ENCODE results near the gene CDH20.

CDH20 gene

DNA sequence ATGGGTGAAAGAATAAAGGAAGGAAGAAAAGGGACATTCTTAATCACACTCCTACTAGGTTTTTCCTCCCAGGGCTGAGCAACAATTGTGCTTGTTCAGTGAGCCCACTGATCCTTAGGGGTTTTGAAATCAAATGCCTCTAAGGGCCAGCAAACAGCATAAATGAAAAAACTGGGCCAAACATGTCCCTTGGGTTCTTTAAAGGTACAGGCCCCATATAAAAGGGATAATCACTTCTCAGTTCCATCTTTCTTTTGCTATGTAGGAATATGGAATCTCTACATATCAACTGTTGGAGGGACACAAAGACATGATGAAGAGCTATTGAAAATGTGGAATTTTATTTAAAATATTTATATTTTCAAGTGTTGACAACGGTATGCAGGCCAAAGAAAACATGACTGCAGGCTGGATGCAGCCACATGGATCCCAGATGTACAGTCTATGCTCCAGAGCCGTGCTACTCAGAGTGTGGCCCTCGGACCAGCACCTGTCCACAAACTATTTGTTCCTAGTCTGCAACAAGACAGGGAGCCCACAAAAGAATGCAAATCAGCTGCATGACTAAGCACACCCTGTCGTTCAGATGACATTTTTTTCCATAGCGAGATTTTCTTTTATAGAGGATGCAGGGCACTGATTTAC lies 110.0 kb downstream of the CDH20 start:
- DNase-seq (ENCODE audit: low read depth): no peak
- no peak overlapping the region for H3K4me3 ChIP-seq (ENCODE audit: low read depth, low read length)
- TF ChIP-seq, protein P1, sequence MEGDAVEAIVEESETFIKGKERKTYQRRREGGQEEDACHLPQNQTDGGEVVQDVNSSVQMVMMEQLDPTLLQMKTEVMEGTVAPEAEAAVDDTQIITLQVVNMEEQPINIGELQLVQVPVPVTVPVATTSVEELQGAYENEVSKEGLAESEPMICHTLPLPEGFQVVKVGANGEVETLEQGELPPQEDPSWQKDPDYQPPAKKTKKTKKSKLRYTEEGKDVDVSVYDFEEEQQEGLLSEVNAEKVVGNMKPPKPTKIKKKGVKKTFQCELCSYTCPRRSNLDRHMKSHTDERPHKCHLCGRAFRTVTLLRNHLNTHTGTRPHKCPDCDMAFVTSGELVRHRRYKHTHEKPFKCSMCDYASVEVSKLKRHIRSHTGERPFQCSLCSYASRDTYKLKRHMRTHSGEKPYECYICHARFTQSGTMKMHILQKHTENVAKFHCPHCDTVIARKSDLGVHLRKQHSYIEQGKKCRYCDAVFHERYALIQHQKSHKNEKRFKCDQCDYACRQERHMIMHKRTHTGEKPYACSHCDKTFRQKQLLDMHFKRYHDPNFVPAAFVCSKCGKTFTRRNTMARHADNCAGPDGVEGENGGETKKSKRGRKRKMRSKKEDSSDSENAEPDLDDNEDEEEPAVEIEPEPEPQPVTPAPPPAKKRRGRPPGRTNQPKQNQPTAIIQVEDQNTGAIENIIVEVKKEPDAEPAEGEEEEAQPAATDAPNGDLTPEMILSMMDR (IDR thresholded peaks at IDR 0.05; ENCODE audit: low read depth, low read length): no peak
- no peak for TF ChIP-seq POLR2A (IDR thresholded peaks at IDR 0.05; ENCODE audit: extremely low read depth, insufficient read length)
- no peak for TF ChIP-seq MYC (IDR thresholded peaks at IDR 0.05; ENCODE audit: low read depth, low read length)
- TF ChIP-seq, protein P2, sequence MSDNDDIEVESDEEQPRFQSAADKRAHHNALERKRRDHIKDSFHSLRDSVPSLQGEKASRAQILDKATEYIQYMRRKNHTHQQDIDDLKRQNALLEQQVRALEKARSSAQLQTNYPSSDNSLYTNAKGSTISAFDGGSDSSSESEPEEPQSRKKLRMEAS (IDR thresholded peaks at IDR 0.05; ENCODE audit: low read depth, low read length): no peak

DNA sequence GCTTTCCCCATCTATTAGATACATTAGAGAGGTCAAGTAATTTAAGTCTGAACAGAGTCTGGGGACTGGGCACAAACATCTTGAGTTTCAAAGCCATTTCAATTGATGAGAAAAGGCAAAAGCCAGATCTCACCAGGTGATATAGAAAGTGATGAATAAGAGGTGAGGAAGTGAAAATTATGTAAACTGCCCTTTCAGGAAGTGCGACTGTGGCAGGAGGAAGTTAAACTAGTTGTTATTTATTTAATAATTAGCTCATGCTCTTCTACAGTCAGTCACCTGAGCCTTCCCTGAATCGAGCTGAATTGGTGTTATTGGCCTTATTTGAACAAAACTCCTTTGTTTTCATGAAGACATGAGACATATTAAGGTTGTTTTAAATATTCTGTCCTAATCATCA lies 115.1 kb downstream of the CDH20 start:
- H3K4me3 ChIP-seq (ENCODE audit: low read depth, low read length): no peak overlapping the region
- DNase-seq (ENCODE audit: low read depth): no peak
- no peak for TF ChIP-seq MYC (IDR thresholded peaks at IDR 0.05; ENCODE audit: low read depth, low read length)
- TF ChIP-seq, protein P2 (IDR thresholded peaks at IDR 0.05; ENCODE audit: low read depth, low read length): no peak
- TF ChIP-seq POLR2A (IDR thresholded peaks at IDR 0.05; ENCODE audit: extremely low read depth, insufficient read length): no peak
- TF ChIP-seq, protein P1 (IDR thresholded peaks at IDR 0.05; ENCODE audit: low read depth, low read length): no peak

DNA sequence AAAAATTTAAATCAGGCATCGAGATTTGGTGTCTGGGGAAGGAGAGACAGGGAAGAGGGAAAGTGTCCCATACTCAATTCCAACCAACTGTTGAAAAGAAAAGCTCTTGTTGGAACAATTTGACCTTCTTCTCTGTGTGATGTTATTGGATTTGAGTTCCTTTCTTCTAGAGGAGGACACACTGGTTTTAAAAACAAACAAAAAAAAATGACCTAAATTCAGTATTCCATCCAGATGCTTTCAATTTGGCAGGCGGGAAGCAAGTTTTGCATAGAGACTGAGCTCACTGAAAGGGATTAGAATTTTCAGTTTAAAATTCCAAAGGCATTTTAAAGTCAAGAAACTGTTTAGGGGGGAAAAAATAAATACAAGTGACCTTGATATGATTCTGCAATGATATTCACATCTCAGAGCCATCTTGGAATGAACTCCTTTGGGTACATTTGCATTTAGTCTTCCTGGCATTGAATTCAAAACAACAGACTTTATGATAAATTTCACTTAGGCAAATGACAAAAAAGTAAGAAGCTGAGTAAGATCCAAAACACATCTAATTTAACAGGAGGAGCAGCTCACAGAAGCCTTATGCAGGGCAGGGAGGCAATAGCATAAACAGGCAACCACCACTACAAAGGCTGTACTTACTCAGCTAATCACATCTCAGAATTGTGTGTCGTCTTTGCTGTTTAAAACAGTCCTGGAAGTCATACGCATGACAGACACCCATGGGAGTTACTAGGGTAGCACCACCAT lies 126.8 kb downstream of the CDH20 start:
- no peak for DNase-seq (ENCODE audit: low read depth)
- TF ChIP-seq MYC (IDR thresholded peaks at IDR 0.05; ENCODE audit: low read depth, low read length) (no peak), POLR2A (IDR thresholded peaks at IDR 0.05; ENCODE audit: extremely low read depth, insufficient read length) (no peak)
- TF ChIP-seq, protein P2 (IDR thresholded peaks at IDR 0.05; ENCODE audit: low read depth, low read length): no peak
- TF ChIP-seq, protein P1 (IDR thresholded peaks at IDR 0.05; ENCODE audit: low read depth, low read length): no peak
- H3K4me3 ChIP-seq (ENCODE audit: low read depth, low read length): no peak overlapping the region

DNA sequence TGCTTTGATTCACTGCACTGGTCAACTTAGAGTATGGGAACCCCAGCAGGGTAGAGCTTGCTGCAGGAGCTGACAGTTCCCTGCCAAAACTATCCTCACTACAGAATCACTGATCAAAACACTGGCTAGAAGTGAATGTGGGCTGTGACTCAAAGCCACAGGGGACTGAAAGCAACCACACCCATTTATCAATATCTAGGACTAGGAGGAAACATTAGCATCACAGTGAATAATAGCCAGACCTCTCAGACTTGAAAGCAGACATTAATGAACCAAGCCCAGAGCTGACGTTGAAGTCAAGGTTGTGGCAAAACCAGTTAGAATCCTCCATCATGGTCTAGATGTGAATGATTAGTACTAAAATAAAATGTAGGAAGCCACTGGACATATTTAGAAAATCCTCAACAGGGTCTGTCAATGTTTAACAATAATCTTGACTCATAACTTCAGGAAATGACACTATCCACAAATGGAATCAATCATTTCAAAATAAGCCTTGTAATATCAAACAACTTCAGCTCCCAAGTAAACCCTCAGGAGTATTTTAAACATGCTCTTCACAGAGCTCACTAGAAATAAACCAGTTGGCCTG lies 131.4 kb downstream of the CDH20 start:
- H3K4me3 ChIP-seq (ENCODE audit: low read depth, low read length): no peak overlapping the region
- DNase-seq (ENCODE audit: low read depth): no peak
- no peak for TF ChIP-seq POLR2A (IDR thresholded peaks at IDR 0.05; ENCODE audit: extremely low read depth, insufficient read length)
- TF ChIP-seq, protein P1 (IDR thresholded peaks at IDR 0.05; ENCODE audit: low read depth, low read length): no peak
- TF ChIP-seq MYC (IDR thresholded peaks at IDR 0.05; ENCODE audit: low read depth, low read length): no peak
- TF ChIP-seq, protein P2 (IDR thresholded peaks at IDR 0.05; ENCODE audit: low read depth, low read length): no peak

DNA sequence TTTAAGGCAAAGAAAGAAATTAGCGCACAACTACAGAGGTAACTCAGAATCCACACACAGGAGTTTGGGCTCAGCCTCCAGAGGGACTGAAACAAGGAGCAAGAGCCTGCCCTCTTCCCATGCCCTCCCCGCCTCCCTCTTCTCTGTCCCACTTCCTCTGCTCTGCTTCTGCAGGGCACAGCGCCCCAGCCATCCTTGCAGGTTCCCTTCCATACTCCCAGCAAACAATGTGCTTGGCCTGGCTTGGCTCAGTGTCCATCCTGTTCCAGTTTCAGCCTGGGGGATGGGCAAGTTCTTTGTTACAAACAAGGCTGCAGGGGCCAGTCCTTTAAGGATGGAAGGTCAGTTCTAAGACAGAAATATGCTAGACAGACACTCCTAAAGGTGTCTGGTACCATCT lies 133.5 kb downstream of the CDH20 start:
- TF ChIP-seq, protein P1 (IDR thresholded peaks at IDR 0.05; ENCODE audit: low read depth, low read length): no peak
- TF ChIP-seq, protein P2 (IDR thresholded peaks at IDR 0.05; ENCODE audit: low read depth, low read length): no peak
- H3K4me3 ChIP-seq (ENCODE audit: low read depth, low read length): no peak overlapping the region
- DNase-seq (ENCODE audit: low read depth): no peak
